Measurements from ENCODE around the gene HPSE2. TPM values are rescaled to one million over a fixed set of nuclear protein-coding genes. Genes with fewer than 3 reads are reported as not detected.

The HPSE2 gene
- total RNA-seq, 1 donor = not detected

DNA sequence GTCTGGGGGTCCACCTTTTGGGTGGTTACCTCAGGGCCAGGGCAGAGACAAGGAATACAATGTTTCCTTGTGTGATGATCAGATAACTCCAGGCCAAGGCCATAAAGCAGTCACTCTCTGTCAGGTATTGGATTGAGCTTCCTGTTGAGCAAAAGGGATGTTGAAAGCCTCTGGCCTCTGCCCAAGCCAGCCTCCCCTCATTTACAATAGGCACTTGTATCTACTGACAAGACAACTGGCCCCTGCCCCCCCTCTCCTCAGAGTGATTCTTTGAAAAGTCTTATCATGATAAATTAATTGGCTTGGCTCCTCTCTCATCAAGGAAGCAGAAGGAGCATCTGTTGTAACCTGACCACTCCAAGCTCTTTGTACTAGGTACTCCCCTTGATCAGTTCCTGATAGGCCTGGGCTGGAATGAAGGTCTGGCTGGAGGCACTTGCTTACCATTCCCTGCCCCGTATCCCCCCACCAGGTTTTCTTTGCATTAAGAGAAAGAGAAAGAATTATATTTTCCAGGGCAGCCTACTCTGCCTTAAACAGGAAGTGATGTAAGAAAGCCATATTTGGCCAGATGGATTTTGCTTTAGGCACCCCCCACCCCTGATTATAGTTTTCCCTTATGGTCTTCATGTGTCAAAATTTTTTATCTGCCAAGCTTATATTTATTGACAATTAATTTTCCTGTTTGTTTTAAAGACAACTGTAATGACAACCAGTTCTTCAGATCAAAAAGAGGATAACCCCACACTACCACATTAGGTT lies 746.8 kb downstream of the HPSE2 start:
- no peak for DNase-seq (ENCODE audit: low read depth)
- TF ChIP-seq, protein P1, sequence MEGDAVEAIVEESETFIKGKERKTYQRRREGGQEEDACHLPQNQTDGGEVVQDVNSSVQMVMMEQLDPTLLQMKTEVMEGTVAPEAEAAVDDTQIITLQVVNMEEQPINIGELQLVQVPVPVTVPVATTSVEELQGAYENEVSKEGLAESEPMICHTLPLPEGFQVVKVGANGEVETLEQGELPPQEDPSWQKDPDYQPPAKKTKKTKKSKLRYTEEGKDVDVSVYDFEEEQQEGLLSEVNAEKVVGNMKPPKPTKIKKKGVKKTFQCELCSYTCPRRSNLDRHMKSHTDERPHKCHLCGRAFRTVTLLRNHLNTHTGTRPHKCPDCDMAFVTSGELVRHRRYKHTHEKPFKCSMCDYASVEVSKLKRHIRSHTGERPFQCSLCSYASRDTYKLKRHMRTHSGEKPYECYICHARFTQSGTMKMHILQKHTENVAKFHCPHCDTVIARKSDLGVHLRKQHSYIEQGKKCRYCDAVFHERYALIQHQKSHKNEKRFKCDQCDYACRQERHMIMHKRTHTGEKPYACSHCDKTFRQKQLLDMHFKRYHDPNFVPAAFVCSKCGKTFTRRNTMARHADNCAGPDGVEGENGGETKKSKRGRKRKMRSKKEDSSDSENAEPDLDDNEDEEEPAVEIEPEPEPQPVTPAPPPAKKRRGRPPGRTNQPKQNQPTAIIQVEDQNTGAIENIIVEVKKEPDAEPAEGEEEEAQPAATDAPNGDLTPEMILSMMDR (IDR thresholded peaks at IDR 0.05; ENCODE audit: insufficient read depth, low read length) = no peak
- H3K4me3 ChIP-seq (ENCODE audit: low read depth, low read length) = no peak overlapping the region

DNA sequence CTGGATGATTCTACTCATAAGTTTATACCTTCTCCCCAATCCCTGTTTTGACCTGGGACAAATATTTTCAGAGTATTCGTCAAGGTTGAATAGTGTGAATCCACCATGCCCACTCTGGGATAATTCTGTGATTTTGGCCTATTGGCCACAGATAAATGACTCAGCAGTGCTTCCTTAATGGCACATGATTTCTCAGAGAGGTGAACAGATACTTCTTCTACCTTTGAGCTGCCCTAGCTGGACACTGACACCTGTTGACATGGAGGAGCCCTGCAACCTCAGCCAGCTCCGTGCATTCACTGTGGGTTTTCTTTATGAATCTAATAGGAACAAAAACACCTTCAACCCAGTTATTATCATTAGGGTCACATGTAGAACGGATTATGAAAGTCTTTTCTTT lies 748.0 kb downstream of the HPSE2 start:
- DNase-seq (ENCODE audit: low read depth) = no peak
- TF ChIP-seq, protein P1 (IDR thresholded peaks at IDR 0.05; ENCODE audit: insufficient read depth, low read length) = no peak
- no peak overlapping the region for H3K4me3 ChIP-seq (ENCODE audit: low read depth, low read length)

DNA sequence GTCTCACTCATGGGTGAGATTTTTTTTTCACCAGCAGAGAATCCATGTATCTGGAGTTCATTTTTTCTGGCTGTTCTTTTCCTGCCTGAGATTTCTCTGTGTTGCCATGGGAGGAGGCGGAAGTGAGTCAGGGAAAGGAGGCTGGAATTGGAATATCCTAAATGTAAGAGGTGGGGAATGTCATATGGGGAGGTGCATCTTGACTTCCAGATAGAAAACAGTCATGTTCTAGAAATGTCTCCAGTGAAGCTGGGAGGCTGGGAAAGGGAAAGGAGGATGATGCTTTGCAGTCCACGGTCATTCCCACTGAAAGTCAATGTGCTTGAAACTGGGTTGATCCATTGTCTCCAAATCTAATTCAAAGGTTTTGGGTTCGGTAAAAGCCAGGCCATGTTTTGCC lies 749.2 kb downstream of the HPSE2 start:
- peak; percentile 39 for DNase-seq (ENCODE audit: low read depth)
- no peak overlapping the region for H3K4me3 ChIP-seq (ENCODE audit: low read depth, low read length)
- TF ChIP-seq, protein P1 (IDR thresholded peaks at IDR 0.05; ENCODE audit: insufficient read depth, low read length) = no peak

DNA sequence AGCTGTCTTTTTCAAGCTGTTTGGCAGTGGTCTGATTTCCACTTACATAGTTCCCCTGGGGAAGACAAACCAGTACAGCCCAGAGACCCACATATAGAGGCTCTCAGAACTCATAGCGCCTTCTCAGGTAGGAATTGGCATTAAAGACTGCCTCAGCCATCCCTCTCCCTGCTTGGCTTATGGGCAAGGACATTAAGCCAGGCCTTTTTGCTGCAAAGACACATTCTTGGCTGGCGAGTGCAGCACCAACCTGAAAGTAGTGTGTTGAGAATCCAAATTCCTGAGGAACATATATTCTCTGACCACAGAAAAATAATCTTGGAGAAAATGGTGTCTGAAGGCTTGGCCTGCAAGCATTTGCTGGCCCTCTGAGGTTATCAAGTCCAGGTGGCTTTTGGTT lies 749.7 kb downstream of the HPSE2 start:
- peak; percentile 13 for DNase-seq (ENCODE audit: low read depth)
- no peak overlapping the region for H3K4me3 ChIP-seq (ENCODE audit: low read depth, low read length)
- TF ChIP-seq, protein P1 (IDR thresholded peaks at IDR 0.05; ENCODE audit: insufficient read depth, low read length) = no peak

DNA sequence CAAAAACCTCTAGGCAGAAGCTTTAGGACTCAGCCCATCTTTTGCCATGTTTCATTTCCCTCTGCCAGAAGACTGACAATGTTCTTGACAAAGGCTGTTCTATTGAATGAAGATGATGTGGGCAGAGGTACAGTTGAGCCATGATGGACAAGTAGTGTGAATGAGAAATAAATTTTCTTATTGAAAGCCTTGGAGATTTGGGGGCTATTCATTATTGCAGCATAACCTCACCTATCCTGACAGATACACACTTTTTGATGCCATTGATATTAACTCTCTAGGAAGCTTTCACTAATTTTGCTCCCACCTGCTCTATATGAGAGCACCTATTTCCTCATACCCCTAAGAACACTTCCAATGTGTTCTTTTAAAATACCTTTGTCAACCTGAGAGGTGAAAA lies 752.0 kb downstream of the HPSE2 start:
- no peak overlapping the region for H3K4me3 ChIP-seq (ENCODE audit: low read depth, low read length)
- DNase-seq (ENCODE audit: low read depth) = no peak
- TF ChIP-seq, protein P1 (IDR thresholded peaks at IDR 0.05; ENCODE audit: insufficient read depth, low read length) = no peak

DNA sequence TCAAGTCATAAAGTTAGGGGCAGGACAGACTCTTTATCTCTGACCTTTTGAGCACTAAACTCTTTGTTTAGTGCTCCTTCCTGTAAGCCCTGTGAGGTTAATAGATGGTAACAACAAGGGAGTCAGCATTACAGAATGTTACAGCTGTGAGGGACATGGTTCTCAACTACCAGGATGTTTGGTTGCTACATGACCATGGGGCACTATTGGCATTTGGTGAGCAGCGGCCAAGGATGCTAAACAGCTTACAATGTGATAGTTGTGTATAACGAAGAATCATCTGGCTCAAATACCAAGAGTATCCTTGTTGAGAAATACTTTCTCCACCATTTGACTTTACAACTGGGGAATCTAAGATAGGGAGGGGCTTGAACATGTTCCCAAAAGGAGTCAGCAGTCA lies 753.6 kb downstream of the HPSE2 start:
- H3K4me3 ChIP-seq (ENCODE audit: low read depth, low read length) = no peak overlapping the region
- DNase-seq (ENCODE audit: low read depth) = no peak
- TF ChIP-seq, protein P1 (IDR thresholded peaks at IDR 0.05; ENCODE audit: insufficient read depth, low read length) = no peak
